WTC11 (cell line): ENCODE results near the gene FKBP10. TPM values are rescaled to one million over a fixed set of nuclear protein-coding genes. Genes with fewer than 3 reads are reported as not detected.

Source experiments
- ATAC-seq: fragments of 200-7000 bp; cut with Tn5 transposase; 2 replicates; pipeline ENCODE4 v1.10.0; 2021; ENCODE audit warnings: mild to moderate bottlenecking, moderate library complexity
- CTCF ChIA-PET: fragments of 300-600 bp; sonication (Branson Sonifier 250); formaldehyde crosslinking; loops from one replicate; lab custom pipeline; 2021; ENCODE audit warnings: antibody characterized with exemption; lab: Charles Lee
- POLR2A ChIA-PET: fragments of 350-600 bp; sonication (Branson Sonifier 250); formaldehyde crosslinking; loops from one replicate; lab custom pipeline; 2021; ENCODE audit warnings: antibody characterized with exemption; lab: Charles Lee
- DNase-seq: peaks from one replicate; pipeline ENCODE4 v3.0.0; 2021; ENCODE audit warnings: low spot score
- H3K27ac Mint-ChIP-seq: 2 replicates; pipeline ENCODE4 v1.8.0; 2021; ENCODE audit warnings: mixed read lengths
- H3K27me3 Mint-ChIP-seq: 2 replicates; pipeline ENCODE4 v1.8.0; 2021; ENCODE audit warnings: low read depth, mild to moderate bottlenecking, moderate library complexity, mixed read lengths
- H3K36me3 Mint-ChIP-seq: 2 replicates; pipeline ENCODE4 v1.8.0; 2021; ENCODE audit warnings: mixed read lengths
- H3K4me1 Mint-ChIP-seq: 2 replicates; pipeline ENCODE4 v1.8.0; 2022; ENCODE audit warnings: mixed read lengths
- H3K4me3 Mint-ChIP-seq: 2 replicates; pipeline ENCODE4 v1.8.0; 2021; ENCODE audit warnings: mild to moderate bottlenecking, moderate library complexity, mixed read lengths
- H3K9me3 Mint-ChIP-seq: 2 replicates; pipeline ENCODE4 v1.8.0; 2021; ENCODE audit warnings: mixed read lengths
- ATF1 ChIP-seq: sonication (generic); formaldehyde crosslinking; IDR thresholded peaks from 2 replicates; pipeline ENCODE4 v1.8.1; 2023; ENCODE audit warnings: mild to moderate bottlenecking, moderate library complexity, missing genetic modification reagents
- FOXK1 ChIP-seq: sonication (generic); formaldehyde crosslinking; IDR thresholded peaks from 2 replicates; pipeline ENCODE4 v1.8.0; 2022; ENCODE audit warnings: mild to moderate bottlenecking, moderate library complexity, missing genetic modification reagents
- FOXP1 ChIP-seq: sonication (generic); formaldehyde crosslinking; IDR thresholded peaks from 2 replicates; pipeline ENCODE4 v1.8.0; 2022; ENCODE audit warnings: missing genetic modification reagents, mild to moderate bottlenecking, moderate library complexity, borderline replicate concordance
- SMAD4 ChIP-seq: sonication (generic); formaldehyde crosslinking; IDR thresholded peaks from 2 replicates; pipeline ENCODE4 v1.8.0; 2022; ENCODE audit warnings: mild to moderate bottlenecking, missing genetic modification reagents
- ZNF317 ChIP-seq: sonication (generic); formaldehyde crosslinking; IDR thresholded peaks from 2 replicates; pipeline ENCODE4 v1.8.1; 2023; ENCODE audit warnings: low read depth, mild to moderate bottlenecking, moderate library complexity, missing genetic modification reagents, borderline replicate concordance
- ZNF416 ChIP-seq: fragments of 250-450 bp; sonication (Bioruptor Pico); IDR thresholded peaks from 2 replicates; pipeline ENCODE4 v1.9.0; 2021; ENCODE audit warnings: mild to moderate bottlenecking, inconsistent platforms
- total RNA-seq: library from RNA; stranded (reverse); gene quantifications from 3 replicates; pipeline ENCODE4 v1.2.3, GENCODE V29; 2021
- TF ChIP-seq, protein P1 (sequence below): fragments of 250-450 bp; sonication (Bioruptor Pico); IDR thresholded peaks from 2 replicates; pipeline ENCODE4 v1.9.0; 2021; ENCODE audit warnings: mild to moderate bottlenecking, borderline replicate concordance
- TF ChIP-seq, protein P2 (sequence below): fragments of 250-450 bp; sonication (Bioruptor Pico); IDR thresholded peaks from 2 replicates; pipeline ENCODE4 v1.8.0; 2021; ENCODE audit warnings: mild to moderate bottlenecking
- TF ChIP-seq, protein P3 (sequence below): sonication (generic); formaldehyde crosslinking; IDR thresholded peaks from 2 replicates; pipeline ENCODE4 v1.8.0; 2022; ENCODE audit warnings: missing genetic modification reagents
- TF ChIP-seq, protein P4 (sequence below): sonication (generic); formaldehyde crosslinking; IDR thresholded peaks from 2 replicates; pipeline ENCODE4 v1.8.1; 2022; ENCODE audit warnings: mild to moderate bottlenecking, missing genetic modification reagents, moderate library complexity, borderline replicate concordance
- TF ChIP-seq, protein P5 (sequence below): sonication (generic); formaldehyde crosslinking; IDR thresholded peaks from 2 replicates; pipeline ENCODE4 v1.8.1; 2022; ENCODE audit warnings: low read depth, missing genetic modification reagents, borderline replicate concordance
- TF ChIP-seq, protein P6 (sequence below): sonication (generic); formaldehyde crosslinking; IDR thresholded peaks from 2 replicates; pipeline ENCODE4 v1.8.0; 2023; ENCODE audit warnings: missing genetic modification reagents
- TF ChIP-seq, protein P7 (sequence below): sonication (generic); formaldehyde crosslinking; IDR thresholded peaks from 2 replicates; pipeline ENCODE4 v1.8.1; 2022; ENCODE audit warnings: low read depth, mild to moderate bottlenecking, moderate library complexity, missing genetic modification reagents, borderline replicate concordance
- TF ChIP-seq, protein P8 (sequence below): fragments of 250-450 bp; sonication (Bioruptor Pico); IDR thresholded peaks from 2 replicates; pipeline ENCODE4 v1.9.0; 2021; ENCODE audit warnings: moderate library complexity, mild to moderate bottlenecking, inconsistent platforms, borderline replicate concordance

FKBP10 gene
- total RNA-seq, 1 experiment from 2014 or later: 243 TPM

DNA sequence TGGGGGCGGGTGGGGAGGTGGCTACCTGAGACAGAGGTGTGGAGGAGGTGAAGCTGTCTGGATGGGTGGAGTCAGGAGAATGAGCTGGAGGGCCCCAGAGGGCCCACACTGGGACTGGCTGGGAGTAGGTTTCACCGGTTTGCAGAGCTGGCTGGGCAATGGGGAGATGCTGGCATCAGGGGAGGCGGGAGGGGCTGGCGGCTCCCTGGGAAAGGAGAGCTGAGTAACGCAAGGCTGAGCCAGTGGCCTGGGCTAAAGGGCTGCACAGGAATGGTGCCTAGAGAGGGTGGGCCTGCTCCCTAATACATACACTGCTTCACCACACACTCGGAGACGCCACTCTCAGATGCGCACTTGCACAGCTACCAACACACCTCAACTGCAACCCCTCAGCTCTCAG lies 13.4 kb upstream of the FKBP10 start (continued):
- TF ChIP-seq, protein P1, sequence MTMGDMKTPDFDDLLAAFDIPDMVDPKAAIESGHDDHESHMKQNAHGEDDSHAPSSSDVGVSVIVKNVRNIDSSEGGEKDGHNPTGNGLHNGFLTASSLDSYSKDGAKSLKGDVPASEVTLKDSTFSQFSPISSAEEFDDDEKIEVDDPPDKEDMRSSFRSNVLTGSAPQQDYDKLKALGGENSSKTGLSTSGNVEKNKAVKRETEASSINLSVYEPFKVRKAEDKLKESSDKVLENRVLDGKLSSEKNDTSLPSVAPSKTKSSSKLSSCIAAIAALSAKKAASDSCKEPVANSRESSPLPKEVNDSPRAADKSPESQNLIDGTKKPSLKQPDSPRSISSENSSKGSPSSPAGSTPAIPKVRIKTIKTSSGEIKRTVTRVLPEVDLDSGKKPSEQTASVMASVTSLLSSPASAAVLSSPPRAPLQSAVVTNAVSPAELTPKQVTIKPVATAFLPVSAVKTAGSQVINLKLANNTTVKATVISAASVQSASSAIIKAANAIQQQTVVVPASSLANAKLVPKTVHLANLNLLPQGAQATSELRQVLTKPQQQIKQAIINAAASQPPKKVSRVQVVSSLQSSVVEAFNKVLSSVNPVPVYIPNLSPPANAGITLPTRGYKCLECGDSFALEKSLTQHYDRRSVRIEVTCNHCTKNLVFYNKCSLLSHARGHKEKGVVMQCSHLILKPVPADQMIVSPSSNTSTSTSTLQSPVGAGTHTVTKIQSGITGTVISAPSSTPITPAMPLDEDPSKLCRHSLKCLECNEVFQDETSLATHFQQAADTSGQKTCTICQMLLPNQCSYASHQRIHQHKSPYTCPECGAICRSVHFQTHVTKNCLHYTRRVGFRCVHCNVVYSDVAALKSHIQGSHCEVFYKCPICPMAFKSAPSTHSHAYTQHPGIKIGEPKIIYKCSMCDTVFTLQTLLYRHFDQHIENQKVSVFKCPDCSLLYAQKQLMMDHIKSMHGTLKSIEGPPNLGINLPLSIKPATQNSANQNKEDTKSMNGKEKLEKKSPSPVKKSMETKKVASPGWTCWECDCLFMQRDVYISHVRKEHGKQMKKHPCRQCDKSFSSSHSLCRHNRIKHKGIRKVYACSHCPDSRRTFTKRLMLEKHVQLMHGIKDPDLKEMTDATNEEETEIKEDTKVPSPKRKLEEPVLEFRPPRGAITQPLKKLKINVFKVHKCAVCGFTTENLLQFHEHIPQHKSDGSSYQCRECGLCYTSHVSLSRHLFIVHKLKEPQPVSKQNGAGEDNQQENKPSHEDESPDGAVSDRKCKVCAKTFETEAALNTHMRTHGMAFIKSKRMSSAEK (CRISPR knock-in tag): no peak
- TF ChIP-seq, protein P2, sequence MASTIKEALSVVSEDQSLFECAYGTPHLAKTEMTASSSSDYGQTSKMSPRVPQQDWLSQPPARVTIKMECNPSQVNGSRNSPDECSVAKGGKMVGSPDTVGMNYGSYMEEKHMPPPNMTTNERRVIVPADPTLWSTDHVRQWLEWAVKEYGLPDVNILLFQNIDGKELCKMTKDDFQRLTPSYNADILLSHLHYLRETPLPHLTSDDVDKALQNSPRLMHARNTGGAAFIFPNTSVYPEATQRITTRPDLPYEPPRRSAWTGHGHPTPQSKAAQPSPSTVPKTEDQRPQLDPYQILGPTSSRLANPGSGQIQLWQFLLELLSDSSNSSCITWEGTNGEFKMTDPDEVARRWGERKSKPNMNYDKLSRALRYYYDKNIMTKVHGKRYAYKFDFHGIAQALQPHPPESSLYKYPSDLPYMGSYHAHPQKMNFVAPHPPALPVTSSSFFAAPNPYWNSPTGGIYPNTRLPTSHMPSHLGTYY (CRISPR knock-in tag): no peak
- TF ChIP-seq, protein P3, sequence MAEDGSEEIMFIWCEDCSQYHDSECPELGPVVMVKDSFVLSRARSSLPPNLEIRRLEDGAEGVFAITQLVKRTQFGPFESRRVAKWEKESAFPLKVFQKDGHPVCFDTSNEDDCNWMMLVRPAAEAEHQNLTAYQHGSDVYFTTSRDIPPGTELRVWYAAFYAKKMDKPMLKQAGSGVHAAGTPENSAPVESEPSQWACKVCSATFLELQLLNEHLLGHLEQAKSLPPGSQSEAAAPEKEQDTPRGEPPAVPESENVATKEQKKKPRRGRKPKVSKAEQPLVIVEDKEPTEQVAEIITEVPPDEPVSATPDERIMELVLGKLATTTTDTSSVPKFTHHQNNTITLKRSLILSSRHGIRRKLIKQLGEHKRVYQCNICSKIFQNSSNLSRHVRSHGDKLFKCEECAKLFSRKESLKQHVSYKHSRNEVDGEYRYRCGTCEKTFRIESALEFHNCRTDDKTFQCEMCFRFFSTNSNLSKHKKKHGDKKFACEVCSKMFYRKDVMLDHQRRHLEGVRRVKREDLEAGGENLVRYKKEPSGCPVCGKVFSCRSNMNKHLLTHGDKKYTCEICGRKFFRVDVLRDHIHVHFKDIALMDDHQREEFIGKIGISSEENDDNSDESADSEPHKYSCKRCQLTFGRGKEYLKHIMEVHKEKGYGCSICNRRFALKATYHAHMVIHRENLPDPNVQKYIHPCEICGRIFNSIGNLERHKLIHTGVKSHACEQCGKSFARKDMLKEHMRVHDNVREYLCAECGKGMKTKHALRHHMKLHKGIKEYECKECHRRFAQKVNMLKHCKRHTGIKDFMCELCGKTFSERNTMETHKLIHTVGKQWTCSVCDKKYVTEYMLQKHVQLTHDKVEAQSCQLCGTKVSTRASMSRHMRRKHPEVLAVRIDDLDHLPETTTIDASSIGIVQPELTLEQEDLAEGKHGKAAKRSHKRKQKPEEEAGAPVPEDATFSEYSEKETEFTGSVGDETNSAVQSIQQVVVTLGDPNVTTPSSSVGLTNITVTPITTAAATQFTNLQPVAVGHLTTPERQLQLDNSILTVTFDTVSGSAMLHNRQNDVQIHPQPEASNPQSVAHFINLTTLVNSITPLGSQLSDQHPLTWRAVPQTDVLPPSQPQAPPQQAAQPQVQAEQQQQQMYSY (CRISPR knock-in tag): no peak
- TF ChIP-seq ZNF317: no peak
- TF ChIP-seq, protein P4, sequence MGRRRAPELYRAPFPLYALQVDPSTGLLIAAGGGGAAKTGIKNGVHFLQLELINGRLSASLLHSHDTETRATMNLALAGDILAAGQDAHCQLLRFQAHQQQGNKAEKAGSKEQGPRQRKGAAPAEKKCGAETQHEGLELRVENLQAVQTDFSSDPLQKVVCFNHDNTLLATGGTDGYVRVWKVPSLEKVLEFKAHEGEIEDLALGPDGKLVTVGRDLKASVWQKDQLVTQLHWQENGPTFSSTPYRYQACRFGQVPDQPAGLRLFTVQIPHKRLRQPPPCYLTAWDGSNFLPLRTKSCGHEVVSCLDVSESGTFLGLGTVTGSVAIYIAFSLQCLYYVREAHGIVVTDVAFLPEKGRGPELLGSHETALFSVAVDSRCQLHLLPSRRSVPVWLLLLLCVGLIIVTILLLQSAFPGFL (CRISPR knock-in tag): no peak
- TF ChIP-seq, protein P5, sequence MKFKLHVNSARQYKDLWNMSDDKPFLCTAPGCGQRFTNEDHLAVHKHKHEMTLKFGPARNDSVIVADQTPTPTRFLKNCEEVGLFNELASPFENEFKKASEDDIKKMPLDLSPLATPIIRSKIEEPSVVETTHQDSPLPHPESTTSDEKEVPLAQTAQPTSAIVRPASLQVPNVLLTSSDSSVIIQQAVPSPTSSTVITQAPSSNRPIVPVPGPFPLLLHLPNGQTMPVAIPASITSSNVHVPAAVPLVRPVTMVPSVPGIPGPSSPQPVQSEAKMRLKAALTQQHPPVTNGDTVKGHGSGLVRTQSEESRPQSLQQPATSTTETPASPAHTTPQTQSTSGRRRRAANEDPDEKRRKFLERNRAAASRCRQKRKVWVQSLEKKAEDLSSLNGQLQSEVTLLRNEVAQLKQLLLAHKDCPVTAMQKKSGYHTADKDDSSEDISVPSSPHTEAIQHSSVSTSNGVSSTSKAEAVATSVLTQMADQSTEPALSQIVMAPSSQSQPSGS (CRISPR knock-in tag): no peak
- no peak for TF ChIP-seq SMAD4 (CRISPR knock-in tag)
- TF ChIP-seq, protein P6, sequence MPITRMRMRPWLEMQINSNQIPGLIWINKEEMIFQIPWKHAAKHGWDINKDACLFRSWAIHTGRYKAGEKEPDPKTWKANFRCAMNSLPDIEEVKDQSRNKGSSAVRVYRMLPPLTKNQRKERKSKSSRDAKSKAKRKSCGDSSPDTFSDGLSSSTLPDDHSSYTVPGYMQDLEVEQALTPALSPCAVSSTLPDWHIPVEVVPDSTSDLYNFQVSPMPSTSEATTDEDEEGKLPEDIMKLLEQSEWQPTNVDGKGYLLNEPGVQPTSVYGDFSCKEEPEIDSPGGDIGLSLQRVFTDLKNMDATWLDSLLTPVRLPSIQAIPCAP: no peak

DNA sequence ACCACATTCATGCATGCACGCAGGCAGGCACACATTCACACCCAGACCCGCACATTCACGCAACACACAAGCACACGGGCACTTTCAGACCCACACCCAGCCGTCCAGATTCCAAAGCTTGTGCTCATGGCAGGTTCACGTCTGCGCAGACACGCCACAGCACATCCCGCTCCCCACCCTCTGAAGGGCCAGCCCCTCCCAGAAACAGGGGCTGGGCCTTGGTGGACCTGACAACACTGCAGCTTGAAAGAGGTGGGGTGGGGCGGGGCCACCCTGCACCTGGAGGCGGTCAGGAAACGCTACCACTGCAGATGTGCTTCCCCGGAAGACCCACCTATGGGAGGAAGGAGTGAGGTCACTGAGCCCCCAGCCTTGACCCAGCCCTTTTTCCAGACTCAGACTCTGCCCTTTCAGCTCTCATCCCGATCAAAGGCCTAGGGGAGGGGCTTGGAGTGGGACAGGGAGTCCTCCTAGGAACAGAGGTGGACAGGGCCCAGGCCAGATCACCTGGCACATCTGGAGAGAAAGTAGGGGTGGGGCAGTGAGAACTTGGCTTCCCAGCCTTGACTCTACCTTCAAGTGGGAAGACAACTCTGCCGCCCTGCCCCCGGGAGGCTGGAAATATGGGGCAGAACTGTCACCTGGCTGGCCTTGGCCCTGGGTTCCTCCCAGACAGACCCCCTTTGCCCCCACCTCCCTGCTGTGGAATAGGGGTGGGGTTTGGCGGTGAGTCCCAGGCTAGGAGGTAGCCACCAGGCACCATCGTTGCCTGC lies 12.0 kb upstream of the FKBP10 start:
- Mint-ChIP-seq H3K4me3 (peak overlapping the region; percentile 66), H3K36me3 (peaks cover 12% of the 10 kb centered on the region), H3K27ac (peak overlapping the region; percentile 97), H3K9me3 (no peaks in the 10 kb centered on the region), H3K4me1 (peaks cover 30% of the 10 kb centered on the region), H3K27me3 (peaks cover 6% of the 10 kb centered on the region)
- ChIA-PET POLR2A (interaction anchor here (0.6 to 9.9 kb wide), 11 partner anchors 10 to 1517 kb away, joined by 3 to 142 read pairs (median 4); partner anchors contain the start of genes JUP and P3H4), CTCF (interaction anchor here (0.5 to 10.1 kb wide), 35 partner anchors 8 to 883 kb away, joined by 3 to 252 read pairs (median 4); partner anchors contain the start of genes FKBP10, HAP1, JUP and ODAD4)
- peak; percentile 90 for ATAC-seq
- DNase-seq: peak; percentile 91
- no peak for TF ChIP-seq ATF1 (CRISPR knock-in tag)
- TF ChIP-seq FOXP1 (CRISPR knock-in tag): no peak
- TF ChIP-seq, protein P5 (CRISPR knock-in tag): no peak
- TF ChIP-seq, protein P7, sequence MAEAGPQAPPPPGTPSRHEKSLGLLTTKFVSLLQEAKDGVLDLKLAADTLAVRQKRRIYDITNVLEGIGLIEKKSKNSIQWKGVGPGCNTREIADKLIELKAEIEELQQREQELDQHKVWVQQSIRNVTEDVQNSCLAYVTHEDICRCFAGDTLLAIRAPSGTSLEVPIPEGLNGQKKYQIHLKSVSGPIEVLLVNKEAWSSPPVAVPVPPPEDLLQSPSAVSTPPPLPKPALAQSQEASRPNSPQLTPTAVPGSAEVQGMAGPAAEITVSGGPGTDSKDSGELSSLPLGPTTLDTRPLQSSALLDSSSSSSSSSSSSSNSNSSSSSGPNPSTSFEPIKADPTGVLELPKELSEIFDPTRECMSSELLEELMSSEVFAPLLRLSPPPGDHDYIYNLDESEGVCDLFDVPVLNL (CRISPR knock-in tag): no peak
- no peak for TF ChIP-seq ZNF416 (CRISPR knock-in tag)
- peak; percentile 51; the same call in 1 of the 2 replicates for TF ChIP-seq FOXK1 (CRISPR knock-in tag)
- TF ChIP-seq, protein P8, sequence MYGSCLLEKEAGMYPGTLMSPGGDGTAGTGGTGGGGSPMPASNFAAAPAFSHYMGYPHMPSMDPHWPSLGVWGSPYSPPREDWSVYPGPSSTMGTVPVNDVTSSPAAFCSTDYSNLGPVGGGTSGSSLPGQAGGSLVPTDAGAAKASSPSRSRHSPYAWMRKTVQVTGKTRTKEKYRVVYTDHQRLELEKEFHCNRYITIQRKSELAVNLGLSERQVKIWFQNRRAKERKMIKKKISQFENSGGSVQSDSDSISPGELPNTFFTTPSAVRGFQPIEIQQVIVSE (CRISPR knock-in tag): no peak
